Stimulated activated CD4-positive, alpha-beta T cell treated with anti-CD3 and anti-CD28 coated beads, TNF-alpha, amount 100 ng/mL, for 4 hours (primary cell): Measurements from ENCODE around the gene RTL1.

ENCODE experiments used
- DNase-seq, 3 experiments: peaks; one replicate each; pipeline ENCODE4 v3.0.0-alpha.2; 2020; ENCODE audit warnings: low read depth in 3 of 3

The RTL1 gene

DNA sequence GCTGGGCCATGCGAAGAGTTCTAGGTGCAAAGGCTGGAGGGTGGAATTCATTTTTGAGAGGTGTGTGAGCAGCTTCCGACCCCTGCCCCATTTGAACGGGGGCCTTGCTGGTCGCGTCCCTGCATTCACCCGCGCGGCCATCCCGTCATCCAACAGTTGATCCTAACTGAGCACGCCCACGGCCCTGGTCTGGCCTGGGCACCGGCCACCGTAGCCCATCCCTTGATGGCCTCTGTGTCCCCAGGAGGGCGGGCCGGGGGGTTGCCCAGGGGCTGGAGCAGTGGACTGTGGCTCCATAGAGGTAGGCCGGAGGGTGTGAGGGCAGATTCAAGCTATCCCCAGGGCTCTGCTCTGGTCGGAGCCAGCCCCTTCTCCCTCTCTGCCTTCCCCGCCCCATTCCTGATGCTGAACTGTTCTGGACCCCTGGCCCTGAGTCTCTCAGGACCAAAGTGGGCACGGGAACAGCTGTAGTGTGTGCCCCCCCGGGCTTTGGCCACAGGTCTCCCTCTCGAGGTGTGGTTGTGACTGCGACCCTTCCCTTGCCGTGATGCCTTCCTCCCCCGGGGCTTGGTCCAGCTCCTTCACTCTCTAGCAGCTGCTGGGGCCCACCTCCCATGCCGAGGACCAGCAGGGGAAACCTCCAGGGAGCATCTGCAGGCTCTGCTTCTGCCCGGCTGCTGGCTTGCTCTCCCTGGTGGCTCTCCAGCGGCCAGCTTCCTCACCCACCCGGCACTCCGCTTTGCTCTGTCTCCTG, 68.6 kb downstream of the RTL1 start:
- no peak for DNase-seq

DNA sequence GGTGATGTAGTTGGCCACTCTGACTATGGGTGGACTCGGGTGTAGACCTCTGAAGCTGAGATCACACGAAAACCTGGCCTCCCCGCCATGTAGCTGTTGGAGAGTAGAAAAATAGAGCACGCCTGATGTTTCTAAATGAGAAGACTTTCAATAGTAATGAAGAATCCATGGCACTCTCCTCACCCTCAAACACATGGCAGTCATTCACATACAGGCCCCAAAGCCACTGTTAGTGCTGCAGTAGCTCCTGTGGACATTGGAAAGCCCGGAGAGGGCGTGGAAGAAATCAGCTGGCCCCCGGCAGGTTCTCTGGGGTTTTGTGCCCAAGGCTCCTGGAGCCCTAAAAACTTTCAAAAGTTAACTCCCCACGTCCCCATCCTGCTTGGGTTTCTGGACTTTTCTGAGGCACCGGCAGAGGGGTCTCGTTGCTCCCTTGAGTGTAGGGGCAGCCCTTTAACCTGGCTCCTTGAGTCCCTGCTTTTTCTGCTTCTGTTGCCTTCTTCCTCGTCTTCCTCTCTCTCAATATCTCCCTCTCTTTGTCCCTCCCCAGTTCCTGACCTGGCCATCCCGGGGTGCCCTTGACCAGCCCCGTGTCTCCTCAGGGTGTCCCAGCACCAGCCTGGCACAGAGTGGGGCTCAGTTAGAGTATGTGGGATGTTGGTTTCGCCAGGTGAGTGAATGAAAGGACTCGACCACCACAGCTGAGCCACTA, 69.3 kb downstream of the RTL1 start:
- DNase-seq: no peak

DNA sequence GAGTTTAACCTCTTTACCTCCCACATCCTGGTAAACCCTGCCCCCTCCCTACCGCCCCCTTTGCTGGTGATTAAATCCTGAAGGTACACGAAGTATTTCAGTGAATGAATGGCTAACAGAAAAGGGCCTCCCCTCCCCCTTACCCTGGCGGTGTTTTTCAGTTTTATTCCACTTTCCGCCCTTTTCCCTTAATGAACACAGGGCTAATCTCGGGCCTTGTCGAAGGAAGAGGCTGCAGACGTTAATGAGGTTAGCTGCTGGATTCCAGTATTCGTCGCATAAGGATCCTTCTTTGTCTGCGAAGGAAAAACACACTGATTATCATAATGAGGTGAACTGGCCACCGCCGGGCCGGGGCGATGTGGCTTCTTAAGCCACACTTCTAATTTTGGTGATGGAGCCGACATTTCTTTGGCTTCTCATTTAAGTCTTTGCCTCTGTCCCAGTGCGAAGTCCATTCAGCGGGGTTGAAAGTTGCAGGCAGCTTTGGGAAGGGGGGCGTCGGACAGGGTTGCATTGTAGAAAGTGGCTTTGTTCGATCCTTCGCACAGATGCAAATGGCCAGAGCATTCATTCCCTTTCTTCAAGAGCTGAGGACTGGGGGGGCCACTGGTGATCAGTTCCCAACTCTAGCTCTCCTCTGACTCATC, 71.1 kb downstream of the RTL1 start:
- no peak for DNase-seq

DNA sequence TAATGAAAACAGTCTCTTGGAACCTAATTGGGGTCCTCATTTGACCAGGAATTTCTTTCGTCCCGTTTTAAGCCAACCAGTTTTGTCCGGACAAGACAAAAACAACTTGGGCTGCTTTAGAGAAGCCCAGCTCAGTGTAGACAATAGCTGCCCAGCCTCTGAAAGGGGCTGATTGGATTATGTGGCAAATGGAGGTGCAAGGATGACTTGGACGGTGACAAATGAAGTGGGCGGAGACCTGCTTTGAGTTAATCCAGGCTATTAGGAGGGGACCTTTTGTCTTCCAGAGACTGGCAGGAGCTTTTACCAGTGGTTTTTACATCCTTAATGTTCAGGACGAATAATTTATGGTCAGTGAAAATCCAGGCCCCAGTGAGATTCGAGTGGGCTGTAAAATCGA, 72.8 kb downstream of the RTL1 start:
- DNase-seq: no peak
